ENCODE data around the gene TIMP2.

Gene TIMP2

GRCh38 chr17:78864117-78864516 lies 61.1 kb downstream of the TIMP2 start:
- no peak for DNase-seq (ENCODE audit: low spot score)
- in situ Hi-C loops (cut with MboI; ENCODE audit: low pct_unique_long_range_greater_than_20kb, low sequenced_read_pairs, unreplicated experiment) = loop anchor here (10.0 kb wide), 1 partner anchor 111 kb away; the partner anchor contains the start of gene LGALS3BP
- TF ChIP-seq CTCF (IDR thresholded peaks at IDR 0.05; ENCODE audit: extremely low read depth, insufficient read depth, missing control alignments) = no peak

- no peak for TF ChIP-seq CTCF (IDR thresholded peaks at IDR 0.05; ENCODE audit: extremely low read depth, insufficient read depth, missing control alignments)
- in situ Hi-C loops (cut with MboI; ENCODE audit: low pct_unique_long_range_greater_than_20kb, low sequenced_read_pairs, unreplicated experiment) = loop anchor here (10.0 kb wide), 1 partner anchor 112 kb away; the partner anchor contains the start of gene LGALS3BP
- DNase-seq (ENCODE audit: low spot score) = no peak
Observed at GRCh38 chr17:78862073-78863023, 62.8 kb downstream of the TIMP2 start.

DNA sequence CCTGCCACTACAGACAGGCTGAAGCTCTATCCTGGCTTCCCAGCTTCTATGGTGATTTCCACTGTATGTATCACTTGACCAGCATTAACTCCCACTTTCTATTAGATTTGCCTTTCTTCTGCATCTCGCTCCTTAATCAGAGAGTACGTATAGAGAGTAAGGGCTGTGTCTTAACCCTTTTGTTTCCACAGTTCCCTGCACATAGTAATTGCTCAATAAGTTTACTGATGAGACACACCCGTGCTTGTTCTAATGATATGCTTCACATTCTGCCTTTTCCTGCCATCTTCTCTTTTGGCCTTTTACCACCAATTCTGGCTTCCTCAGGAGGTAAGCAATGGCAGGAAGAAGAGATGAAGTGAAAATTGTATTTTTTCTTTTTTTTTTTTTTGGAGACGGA lies 64.0 kb downstream of the TIMP2 start:
- in situ Hi-C loops (cut with MboI; ENCODE audit: low pct_unique_long_range_greater_than_20kb, low sequenced_read_pairs, unreplicated experiment) = loop anchor here (10.0 kb wide), 1 partner anchor 114 kb away; the partner anchor contains the start of gene LGALS3BP
- DNase-seq (ENCODE audit: low spot score) = no peak
- TF ChIP-seq CTCF (IDR thresholded peaks at IDR 0.05; ENCODE audit: extremely low read depth, insufficient read depth, missing control alignments) = no peak

DNA sequence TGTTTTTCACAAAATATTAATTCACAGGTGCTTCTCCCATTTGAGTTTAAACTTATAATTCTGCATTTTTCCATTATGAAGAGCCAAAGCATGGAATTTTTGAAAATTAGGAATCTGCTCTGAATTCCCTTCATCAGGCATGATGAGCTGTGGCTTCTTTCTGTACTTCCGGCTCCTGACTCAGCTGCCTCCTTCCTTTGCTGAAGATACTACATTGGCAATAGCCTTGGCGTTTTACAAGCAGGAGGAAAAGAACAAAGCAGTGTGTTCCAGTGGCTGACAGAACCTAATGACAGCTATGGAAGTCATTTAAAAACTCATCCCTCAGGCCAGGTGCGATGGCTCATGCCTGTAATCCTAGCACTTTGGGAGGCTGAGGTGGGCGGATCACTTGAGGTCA lies 66.1 kb downstream of the TIMP2 start:
- TF ChIP-seq CTCF (IDR thresholded peaks at IDR 0.05; ENCODE audit: extremely low read depth, insufficient read depth, missing control alignments) = no peak
- no peak for DNase-seq (ENCODE audit: low spot score)
- in situ Hi-C loops (cut with MboI; ENCODE audit: low pct_unique_long_range_greater_than_20kb, low sequenced_read_pairs, unreplicated experiment) = no loop called here

GRCh38 chr17:78857266-78857665 lies 67.9 kb downstream of the TIMP2 start:
- no peak for DNase-seq (ENCODE audit: low spot score)
- in situ Hi-C loops (cut with MboI; ENCODE audit: low pct_unique_long_range_greater_than_20kb, low sequenced_read_pairs, unreplicated experiment) = no loop called here

More at GRCh38 chr17:78857266-78857665, 67.9 kb downstream of the TIMP2 start:
- TF ChIP-seq CTCF (IDR thresholded peaks at IDR 0.05; ENCODE audit: extremely low read depth, insufficient read depth, missing control alignments) = no peak

Data from GM13977 (cell line).